Measurements from ENCODE around the gene PTGER1. TPM values are rescaled to one million over a fixed set of nuclear protein-coding genes. Genes with fewer than 3 reads are reported as not detected.

The PTGER1 gene
- total and polyA plus RNA-seq, 2 donors (not counting 1 experiment from before 2014, with no cell fraction given) = 2.3 to 9.7 TPM

DNA sequence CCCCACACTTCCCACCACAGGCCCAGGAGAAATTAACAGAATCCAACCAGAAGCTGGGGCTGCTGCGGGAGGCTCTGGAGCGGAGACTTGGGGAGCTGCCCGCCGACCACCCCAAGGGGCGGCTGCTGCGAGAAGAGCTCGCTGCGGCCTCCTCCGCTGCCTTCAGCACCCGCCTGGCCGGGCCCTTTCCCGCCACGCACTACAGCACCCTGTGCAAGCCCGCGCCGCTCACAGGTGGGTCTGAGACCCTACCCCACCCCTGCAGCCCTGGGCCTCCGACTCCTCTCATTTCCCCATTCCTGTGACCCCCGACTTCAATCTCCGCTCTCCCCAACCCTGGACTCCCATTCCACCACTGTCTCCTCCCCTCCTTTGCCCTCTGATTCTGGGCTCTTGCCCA is 24.3 kb downstream of the PTGER1 start:
- H3K27me3 ChIP-seq (ENCODE audit: control insufficient read depth, insufficient read depth, low read length) = no peaks in the 10 kb centered on the region

DNA sequence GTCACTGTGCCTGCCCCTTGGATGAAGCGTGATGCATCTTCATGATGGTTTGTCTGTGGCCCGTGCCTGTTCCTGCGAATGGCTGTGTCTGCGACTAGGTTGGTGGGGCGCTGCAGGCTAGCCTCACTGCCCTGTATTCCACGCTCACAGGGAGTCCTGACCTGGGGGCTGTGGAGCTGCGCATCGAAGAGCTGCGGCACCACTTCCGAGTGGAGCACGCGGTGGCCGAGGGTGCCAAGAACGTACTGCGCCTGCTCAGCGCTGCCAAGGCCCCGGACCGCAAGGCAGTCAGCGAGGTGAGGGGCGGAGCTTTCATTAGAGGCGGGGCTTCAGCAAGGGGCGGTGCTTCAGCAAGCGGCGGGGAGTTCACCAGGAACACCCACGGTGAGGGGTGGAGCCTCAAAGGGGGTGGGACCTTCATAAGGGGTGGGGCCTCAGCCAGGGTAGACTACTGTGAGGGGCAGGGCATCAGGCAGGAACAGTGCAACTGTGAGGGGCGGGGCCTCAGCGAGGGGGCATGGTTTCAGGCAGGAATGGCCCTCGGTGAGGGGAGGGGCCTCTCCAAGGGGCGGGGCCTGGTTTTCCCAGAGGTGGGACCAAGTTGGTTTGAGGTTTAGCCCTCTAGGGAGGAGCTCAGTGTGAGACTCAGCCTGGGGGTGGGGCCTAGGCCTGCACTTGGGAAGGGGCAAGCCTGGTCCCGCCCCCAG is 24.8 kb downstream of the PTGER1 start:
- Histone ChIP-seq H3K4me3 (replicated peaks in 1 of 4; ENCODE audit: control extremely low read depth in 1 of 4, insufficient read depth in 1 of 4, low read depth in 3 of 4, low read length in 4 of 4) (no peak overlapping the region), H3K79me2 (ENCODE audit: control insufficient read depth, insufficient read depth, low read length) (no peaks in the 10 kb centered on the region), H3K27me3 (ENCODE audit: control insufficient read depth, insufficient read depth, low read length) (no peaks in the 10 kb centered on the region), H3K9me3 (ENCODE audit: control insufficient read depth, insufficient read depth, low read depth, low read length) (no peaks in the 10 kb centered on the region), H3K4me2 (ENCODE audit: extremely low read depth, insufficient read depth, low read length) (no peak overlapping the region), H3K9ac (ENCODE audit: insufficient read depth, low read length) (no peak overlapping the region), H2AFZ (ENCODE audit: low read length) (no peak overlapping the region), H3K4me1 (ENCODE audit: control insufficient read depth, extremely low read depth, insufficient read depth, low read length) (no peaks in the 10 kb centered on the region), H3K27ac (ENCODE audit: insufficient read depth, low read length) (no peak overlapping the region), H4K20me1 (ENCODE audit: control insufficient read depth, extremely low read depth, insufficient read depth, low read length) (no peaks in the 10 kb centered on the region), H3K36me3 (ENCODE audit: control insufficient read depth, insufficient read depth, low read length) (peaks cover 21% of the 10 kb centered on the region)
- TF ChIP-seq CTCF (conservative IDR thresholded peaks at IDR 0.05 in 1 of 2, IDR thresholded peaks at IDR 0.05 in 1 of 2; ENCODE audit: low read depth in 1 of 2, low read length in 2 of 2) (no peak), EZH2 (IDR thresholded peaks at IDR 0.05; ENCODE audit: low read length, missing control alignments) (no peak)
- no peak for DNase-seq (ENCODE audit: low read depth in 2 of 2)

More for the DNA sequence above, 24.3 kb downstream of the PTGER1 start:
- H3K4me1 ChIP-seq (ENCODE audit: control insufficient read depth, extremely low read depth, insufficient read depth, low read length) = no peaks in the 10 kb centered on the region
- H3K4me2 ChIP-seq (ENCODE audit: extremely low read depth, insufficient read depth, low read length) = no peak overlapping the region
- H3K9me3 ChIP-seq (ENCODE audit: control insufficient read depth, insufficient read depth, low read depth, low read length) = no peaks in the 10 kb centered on the region
- H3K4me3 ChIP-seq (replicated peaks in 1 of 4; ENCODE audit: control extremely low read depth in 1 of 4, insufficient read depth in 1 of 4, low read depth in 3 of 4, low read length in 4 of 4) = no peak overlapping the region
- no peak for DNase-seq (ENCODE audit: low read depth in 2 of 2)
- H3K9ac ChIP-seq (ENCODE audit: insufficient read depth, low read length) = no peak overlapping the region
- no peaks in the 10 kb centered on the region for H3K79me2 ChIP-seq (ENCODE audit: control insufficient read depth, insufficient read depth, low read length)
- H3K36me3 ChIP-seq (ENCODE audit: control insufficient read depth, insufficient read depth, low read length) = peaks cover 21% of the 10 kb centered on the region
- no peak overlapping the region for H2AFZ ChIP-seq (ENCODE audit: low read length)
- no peaks in the 10 kb centered on the region for H4K20me1 ChIP-seq (ENCODE audit: control insufficient read depth, extremely low read depth, insufficient read depth, low read length)
- TF ChIP-seq CTCF (conservative IDR thresholded peaks at IDR 0.05 in 1 of 2, IDR thresholded peaks at IDR 0.05 in 1 of 2; ENCODE audit: low read depth in 1 of 2, low read length in 2 of 2) (no peak), EZH2 (IDR thresholded peaks at IDR 0.05; ENCODE audit: low read length, missing control alignments) (no peak)
- no peak overlapping the region for H3K27ac ChIP-seq (ENCODE audit: insufficient read depth, low read length)

- H3K9ac ChIP-seq (ENCODE audit: insufficient read depth, low read length) = no peak overlapping the region
- H3K27ac ChIP-seq (ENCODE audit: insufficient read depth, low read length) = no peak overlapping the region
- no peak for DNase-seq (ENCODE audit: low read depth in 2 of 2)
- TF ChIP-seq EZH2 (IDR thresholded peaks at IDR 0.05; ENCODE audit: low read length, missing control alignments) = no peak
- no peak for TF ChIP-seq CTCF (conservative IDR thresholded peaks at IDR 0.05 in 1 of 2, IDR thresholded peaks at IDR 0.05 in 1 of 2; ENCODE audit: low read depth in 1 of 2, low read length in 2 of 2)
- H3K4me3 ChIP-seq (replicated peaks in 1 of 4; ENCODE audit: control extremely low read depth in 1 of 4, insufficient read depth in 1 of 4, low read depth in 3 of 4, low read length in 4 of 4) = no peak overlapping the region
- H3K79me2 ChIP-seq (ENCODE audit: control insufficient read depth, insufficient read depth, low read length) = no peaks in the 10 kb centered on the region
- H3K36me3 ChIP-seq (ENCODE audit: control insufficient read depth, insufficient read depth, low read length) = peaks cover 24% of the 10 kb centered on the region
- no peaks in the 10 kb centered on the region for H3K27me3 ChIP-seq (ENCODE audit: control insufficient read depth, insufficient read depth, low read length)
- no peaks in the 10 kb centered on the region for H4K20me1 ChIP-seq (ENCODE audit: control insufficient read depth, extremely low read depth, insufficient read depth, low read length)
- no peak overlapping the region for H2AFZ ChIP-seq (ENCODE audit: low read length)
- no peaks in the 10 kb centered on the region for H3K9me3 ChIP-seq (ENCODE audit: control insufficient read depth, insufficient read depth, low read depth, low read length)
- no peak overlapping the region for H3K4me2 ChIP-seq (ENCODE audit: extremely low read depth, insufficient read depth, low read length)
- H3K4me1 ChIP-seq (ENCODE audit: control insufficient read depth, extremely low read depth, insufficient read depth, low read length) = no peaks in the 10 kb centered on the region
Observed at GRCh38 chr19:14449321-14449720, 25.8 kb downstream of the PTGER1 start.
